DND-41 (cell line): Measurements from ENCODE around the gene DNAAF9.

Experiments used
- ATAC-seq: fragments of 200-7000 bp; cut with Tn5 transposase; 3 replicates; pipeline ENCODE4 v1.9.1; 2021; ENCODE audit warnings: low read depth; ENCODE audit not compliant: insufficient read depth
- DNase-seq: peaks from one replicate; pipeline ENCODE4 v3.0.0-alpha.2; 2020
- H2AFZ ChIP-seq: 2 replicates; pipeline ENCODE4 v1.6.0; 2012; ENCODE audit warnings: low read depth, low read length
- H3K27ac ChIP-seq: 2 replicates; pipeline ENCODE4 v1.5.1; 2012; ENCODE audit warnings: low read length, inconsistent platforms
- H3K27me3 ChIP-seq: fragments of 200-600 bp; sonication (generic); 2 replicates; pipeline ENCODE4 v1.6.0; 2012; ENCODE audit warnings: low read length, mild to moderate bottlenecking, inconsistent platforms; ENCODE audit not compliant: insufficient read depth, poor library complexity
- H3K36me3 ChIP-seq: 2 replicates; pipeline ENCODE4 v1.5.1; 2012; ENCODE audit warnings: low read length, inconsistent platforms; ENCODE audit not compliant: insufficient read depth
- H3K4me1 ChIP-seq: 2 replicates; pipeline ENCODE4 v1.5.1; 2012; ENCODE audit warnings: mild to moderate bottlenecking, low read length; ENCODE audit not compliant: insufficient read depth
- H3K4me2 ChIP-seq: 2 replicates; pipeline ENCODE4 v1.6.0; 2012; ENCODE audit warnings: mild to moderate bottlenecking, moderate library complexity, low read length, inconsistent platforms; ENCODE audit not compliant: insufficient read depth
- H3K4me3 ChIP-seq, 2 experiments: fragments of 200-600 bp in 1 of 2; shearing (Covaris generic) in 1 of 2; 2 replicates each; pipeline ENCODE4 v1.5.1; 2012 to 2016; ENCODE audit warnings: inconsistent platforms in 2 of 2, low read length in 2 of 2, mild to moderate bottlenecking in 2 of 2, low read depth in 1 of 2, moderate library complexity in 1 of 2
- H3K79me2 ChIP-seq: 2 replicates; pipeline ENCODE4 v1.6.0; 2012; ENCODE audit warnings: low read length, inconsistent platforms; ENCODE audit not compliant: insufficient read depth
- H3K9ac ChIP-seq: 2 replicates; pipeline ENCODE4 v1.6.0; 2012; ENCODE audit warnings: low read depth, mild to moderate bottlenecking, inconsistent platforms, low read length, moderate library complexity
- H3K9me3 ChIP-seq: 2 replicates; pipeline ENCODE4 v1.5.1; 2012; ENCODE audit warnings: low read length, moderate library complexity, mild to moderate bottlenecking, inconsistent platforms; ENCODE audit not compliant: insufficient read depth, severe bottlenecking
- H4K20me1 ChIP-seq: 2 replicates; pipeline ENCODE4 v1.6.0; 2012; ENCODE audit warnings: low read length; ENCODE audit not compliant: insufficient read depth
- CTCF ChIP-seq: IDR thresholded peaks from 2 replicates; pipeline ENCODE4 v1.5.1; 2012; ENCODE audit warnings: borderline replicate concordance, low read length, moderate library complexity, mild to moderate bottlenecking; ENCODE audit not compliant: poor library complexity, severe bottlenecking; ENCODE audit errors: extremely low read depth
- EZH2 ChIP-seq: IDR thresholded peaks from 3 replicates; pipeline ENCODE4 v1.6.1; 2012; ENCODE audit warnings: borderline replicate concordance, low read depth, mild to moderate bottlenecking, moderate library complexity, low read length, inconsistent platforms; ENCODE audit not compliant: severe bottlenecking

DNAAF9 gene

GRCh38 chr20:3447321-3447720 is 39.9 kb upstream of the DNAAF9 start:
- Histone ChIP-seq H3K79me2 (no peaks in the 10 kb centered on the region), H3K9me3 (no peaks in the 10 kb centered on the region), H2AFZ (no peak overlapping the region), H3K9ac (no peak overlapping the region), H4K20me1 (no peaks in the 10 kb centered on the region), H3K4me2 (no peak overlapping the region), H3K27me3 (peaks cover 13% of the 10 kb centered on the region), H3K4me1 (no peaks in the 10 kb centered on the region), H3K4me3 (no peak overlapping the region), H3K27ac (no peak overlapping the region), H3K36me3 (no peaks in the 10 kb centered on the region)
- DNase-seq = no peak
- no peak for TF ChIP-seq EZH2
- TF ChIP-seq CTCF = no peak
- no peak for ATAC-seq

- H3K4me2 ChIP-seq = no peak overlapping the region
- H3K9me3 ChIP-seq = no peaks in the 10 kb centered on the region
- no peak overlapping the region for H3K27ac ChIP-seq
- H3K9ac ChIP-seq = no peak overlapping the region
- no peaks in the 10 kb centered on the region for H4K20me1 ChIP-seq
- DNase-seq = no peak
- H3K27me3 ChIP-seq = peaks cover 11% of the 10 kb centered on the region
- no peak for ATAC-seq
- no peaks in the 10 kb centered on the region for H3K4me1 ChIP-seq
- no peak overlapping the region for H2AFZ ChIP-seq
- no peak overlapping the region for H3K4me3 ChIP-seq
- no peaks in the 10 kb centered on the region for H3K36me3 ChIP-seq
- no peak for TF ChIP-seq EZH2
- no peak for TF ChIP-seq CTCF
- no peaks in the 10 kb centered on the region for H3K79me2 ChIP-seq
Observed at GRCh38 chr20:3446779-3447178, 39.3 kb upstream of the DNAAF9 start.

GRCh38 chr20:3436864-3437574 is 29.6 kb upstream of the DNAAF9 start:
- H3K9me3 ChIP-seq = no peaks in the 10 kb centered on the region
- no peak overlapping the region for H3K4me2 ChIP-seq
- ATAC-seq = no peak
- H3K79me2 ChIP-seq = no peaks in the 10 kb centered on the region
- no peak overlapping the region for H3K27ac ChIP-seq
- DNase-seq = no peak
- H2AFZ ChIP-seq = no peak overlapping the region
- no peak for TF ChIP-seq EZH2
- TF ChIP-seq CTCF = no peak
- no peaks in the 10 kb centered on the region for H3K36me3 ChIP-seq
- no peak overlapping the region for H3K4me3 ChIP-seq
- no peak overlapping the region for H3K9ac ChIP-seq
- peaks cover 6% of the 10 kb centered on the region for H3K27me3 ChIP-seq
- H3K4me1 ChIP-seq = no peaks in the 10 kb centered on the region
- no peaks in the 10 kb centered on the region for H4K20me1 ChIP-seq
